NCI-H1417 (cell line): ENCODE data around the gene TXLNA.

ENCODE experiments used
- DNase-seq, 3 experiments: peaks; one replicate each; lab custom pipeline; 2025; lab: John Stamatoyannopoulos, UW

The TXLNA gene

GRCh38 chr1:32247452-32247851, 68.0 kb downstream of the TXLNA start:
- DNase-seq, result no peak
